ENCODE results near the gene NOC4L.
A peak's percentile ranks its signal among the peaks of the same experiment; 100 is the strongest.

Gene NOC4L

DNA sequence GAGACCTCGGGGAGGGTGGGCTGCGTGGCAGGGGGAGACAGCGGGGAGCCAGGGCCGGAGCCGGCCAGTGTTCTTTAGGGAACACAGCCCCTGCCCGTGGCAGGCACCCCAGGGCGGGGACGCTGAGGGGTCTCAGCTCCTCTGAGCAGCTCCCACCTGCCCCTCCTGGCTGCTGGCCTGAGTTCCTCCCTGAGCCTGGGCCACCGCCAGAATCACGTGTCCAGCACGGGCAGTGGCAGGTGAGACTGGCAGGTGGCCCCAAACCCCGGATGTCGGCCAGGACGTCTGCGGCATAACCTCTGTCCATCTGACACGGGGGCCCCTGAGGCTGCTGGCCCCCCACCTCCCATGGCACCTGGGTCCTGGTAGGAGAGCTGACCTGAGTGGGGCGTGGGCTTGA is 25.1 kb downstream of the NOC4L start:
- DNase-seq (ENCODE audit: low spot score) = no peak

DNA sequence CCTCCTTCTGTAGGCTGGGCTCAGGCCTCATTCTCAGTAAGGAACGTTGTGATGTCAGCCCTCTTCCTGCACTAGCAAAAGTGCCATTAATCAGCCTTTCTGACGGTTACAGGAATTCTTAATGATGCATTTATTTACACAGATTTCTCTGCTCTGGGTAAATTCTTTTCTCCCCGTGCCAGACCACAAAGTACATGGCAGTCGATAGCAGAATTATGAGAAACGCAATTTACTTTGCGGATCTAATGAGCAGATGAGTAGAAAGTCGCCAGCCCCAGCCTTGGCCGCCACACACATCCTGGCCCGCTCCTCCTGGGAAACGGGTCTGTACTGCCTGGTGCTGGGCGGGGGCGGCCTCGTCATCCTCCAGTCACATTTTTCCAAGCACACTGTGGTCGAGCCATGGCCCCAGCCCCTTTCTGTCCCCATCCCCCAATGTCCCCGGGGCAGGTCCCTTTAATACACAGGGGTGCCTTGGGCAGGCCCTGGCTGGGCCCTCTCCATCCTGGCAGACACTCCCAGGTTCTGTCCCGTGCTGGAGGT is 25.9 kb downstream of the NOC4L start:
- DNase-seq (ENCODE audit: low spot score) = no peak

GRCh38 chr12:132170637-132171292 is 26.5 kb downstream of the NOC4L start:
- DNase-seq (ENCODE audit: low spot score) = no peak

GRCh38 chr12:132171293-132171967 is 27.2 kb downstream of the NOC4L start:
- no peak for DNase-seq (ENCODE audit: low spot score)

GRCh38 chr12:132171968-132172521 is 27.8 kb downstream of the NOC4L start:
- DNase-seq (ENCODE audit: low spot score) = no peak

- no peak for DNase-seq (ENCODE audit: low spot score)
Observed at GRCh38 chr12:132172619-132173018, 28.4 kb downstream of the NOC4L start.

DNA sequence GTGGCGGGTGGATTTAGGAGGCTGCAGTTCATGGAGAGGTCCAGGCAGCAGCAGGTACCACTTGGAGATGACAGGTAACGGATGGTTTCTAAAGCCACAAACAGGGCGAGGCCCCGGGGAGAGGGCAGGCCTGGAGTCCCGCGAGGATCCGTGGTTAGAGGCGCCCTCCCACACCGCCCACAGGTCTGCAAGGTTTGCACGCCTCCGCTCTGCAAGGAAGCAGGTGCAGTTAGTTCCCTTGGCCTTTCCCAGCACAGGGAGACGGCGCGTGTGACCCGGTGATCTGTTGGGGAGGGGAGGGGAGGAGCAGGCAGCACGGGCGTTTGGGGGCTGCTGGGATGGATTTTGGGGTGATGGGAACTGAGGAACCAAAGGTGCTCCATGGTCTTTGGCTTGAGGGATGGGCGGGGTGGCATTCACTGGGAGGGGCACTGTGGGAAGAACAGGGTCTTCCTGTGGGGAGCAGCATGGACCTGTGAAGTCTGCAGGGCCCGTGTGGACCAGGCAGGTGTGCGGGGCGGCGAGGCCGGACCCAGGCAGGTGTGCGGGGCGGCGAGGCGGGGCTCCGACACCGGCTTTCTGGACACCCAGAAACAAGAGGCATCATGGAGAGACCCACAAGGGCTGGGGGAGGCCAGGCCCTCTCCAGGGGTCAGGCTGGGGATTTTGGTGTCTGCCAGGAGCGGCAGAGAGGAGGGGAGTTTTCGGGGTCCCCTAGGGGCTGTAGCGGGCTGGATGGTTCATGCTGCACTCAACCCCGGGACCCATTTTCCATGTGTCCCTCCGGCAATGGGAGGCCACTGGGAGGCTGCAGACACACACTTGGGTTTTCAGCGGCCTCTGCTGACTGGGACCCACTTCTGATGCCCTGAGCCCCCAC is 29.1 kb downstream of the NOC4L start:
- no peak for DNase-seq (ENCODE audit: low spot score)

- DNase-seq (ENCODE audit: low spot score) = no peak
Observed at GRCh38 chr12:132174015-132174838, 30.0 kb downstream of the NOC4L start.

DNA sequence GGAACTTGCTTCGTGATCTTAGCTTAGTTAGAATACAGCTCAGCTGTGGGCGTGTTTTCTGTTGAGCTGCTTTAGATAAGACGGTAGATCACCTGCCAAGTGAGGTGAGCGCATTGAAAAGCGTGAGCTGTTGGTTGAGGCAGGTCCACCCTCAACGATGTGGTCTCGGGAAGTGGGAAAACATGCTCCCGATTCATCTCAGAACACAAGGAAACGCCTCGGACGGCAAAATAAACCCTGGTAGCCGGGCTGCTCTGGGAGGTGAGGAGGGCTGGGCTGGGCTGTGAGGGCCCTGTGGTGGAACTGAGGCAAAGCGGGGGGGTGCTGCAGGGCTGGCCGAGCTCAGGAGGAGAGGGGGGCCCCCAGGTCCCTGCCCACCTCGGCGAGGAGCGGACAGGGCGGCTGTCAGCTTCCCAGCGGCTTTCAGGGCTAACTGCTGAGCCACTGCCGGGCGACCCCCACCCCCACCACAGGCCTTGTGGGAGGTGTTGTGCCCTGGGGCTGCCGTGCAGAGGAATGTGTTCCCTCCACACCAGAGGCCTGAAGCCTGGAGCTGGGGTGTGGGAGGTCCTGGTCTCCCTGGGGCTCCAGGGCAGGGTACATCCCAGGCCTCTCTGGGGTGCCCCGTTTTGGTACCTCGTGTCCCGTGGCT is 30.7 kb downstream of the NOC4L start:
- DNase-seq (ENCODE audit: low spot score) = no peak

GRCh38 chr12:132175496-132176384 is 31.5 kb downstream of the NOC4L start:
- no peak for DNase-seq (ENCODE audit: low spot score)

- no peak for DNase-seq (ENCODE audit: low spot score)
Observed at GRCh38 chr12:132176385-132176919, 32.2 kb downstream of the NOC4L start.

GRCh38 chr12:132176920-132177551 is 32.8 kb downstream of the NOC4L start:
- peak; percentile 72 for DNase-seq (ENCODE audit: low spot score)

DNA sequence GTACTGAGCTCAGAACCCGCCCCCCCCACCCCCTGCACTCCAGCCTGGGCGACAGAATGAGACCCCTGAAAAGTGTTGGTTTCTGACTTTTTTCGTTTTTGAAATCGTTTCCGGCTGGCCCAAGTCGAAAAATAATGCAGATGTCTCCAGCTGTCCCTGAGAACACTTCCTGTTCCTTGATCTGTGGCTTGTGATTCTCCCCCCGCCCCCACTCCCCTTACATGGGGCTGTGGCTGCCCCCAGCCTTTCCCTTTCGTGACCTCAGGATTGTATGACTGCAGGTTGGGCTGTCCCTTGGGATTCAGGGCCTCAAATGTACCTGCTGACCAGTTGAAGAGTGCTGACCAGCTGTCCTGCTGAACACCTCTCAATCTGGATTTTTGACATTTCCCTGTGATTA is 34.1 kb downstream of the NOC4L start:
- DNase-seq (ENCODE audit: low spot score) = no peak

DNA sequence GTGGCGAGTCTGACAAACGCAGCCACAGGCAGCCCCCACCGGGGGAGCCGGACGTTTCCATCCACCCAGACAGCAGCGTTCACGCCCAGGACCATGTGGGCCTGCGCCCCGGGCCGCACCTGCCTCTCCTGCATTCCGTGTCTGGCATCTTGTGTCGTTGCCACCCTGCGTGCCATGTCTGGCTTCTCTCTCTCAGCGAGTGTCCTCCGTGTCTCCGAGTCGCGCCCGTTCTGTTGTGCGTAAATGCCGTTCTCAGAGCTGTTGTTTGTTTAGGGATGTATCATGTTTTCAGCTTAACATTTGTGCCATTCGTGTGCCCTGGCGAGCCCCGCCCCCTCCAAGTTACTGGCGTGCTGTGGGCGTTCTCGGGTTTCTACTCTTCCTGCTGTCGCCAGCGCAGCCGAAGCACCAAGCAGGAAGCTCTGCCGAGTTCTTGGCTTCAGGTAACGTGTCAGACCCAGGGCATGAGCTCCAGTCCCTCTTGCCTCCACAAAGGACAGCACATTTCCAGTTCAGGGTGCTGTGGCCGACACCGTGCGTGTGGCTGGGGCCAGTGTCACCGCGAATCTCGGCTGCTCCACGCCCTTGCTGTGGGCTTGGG is 34.6 kb downstream of the NOC4L start:
- DNase-seq (ENCODE audit: low spot score) = no peak

- DNase-seq (ENCODE audit: low spot score) = no peak
Observed at GRCh38 chr12:132179431-132180362, 35.4 kb downstream of the NOC4L start.

- no peak for DNase-seq (ENCODE audit: low spot score)
Observed at GRCh38 chr12:132180648-132181546, 36.6 kb downstream of the NOC4L start.
